ENCODE results near the gene MVB12B. TPM values are rescaled to one million over a fixed set of nuclear protein-coding genes. Genes with fewer than 3 reads are reported as not detected.

MVB12B gene
- polyA plus RNA-seq, 1 donor from 2014 or later, result 39.5 TPM

DNA sequence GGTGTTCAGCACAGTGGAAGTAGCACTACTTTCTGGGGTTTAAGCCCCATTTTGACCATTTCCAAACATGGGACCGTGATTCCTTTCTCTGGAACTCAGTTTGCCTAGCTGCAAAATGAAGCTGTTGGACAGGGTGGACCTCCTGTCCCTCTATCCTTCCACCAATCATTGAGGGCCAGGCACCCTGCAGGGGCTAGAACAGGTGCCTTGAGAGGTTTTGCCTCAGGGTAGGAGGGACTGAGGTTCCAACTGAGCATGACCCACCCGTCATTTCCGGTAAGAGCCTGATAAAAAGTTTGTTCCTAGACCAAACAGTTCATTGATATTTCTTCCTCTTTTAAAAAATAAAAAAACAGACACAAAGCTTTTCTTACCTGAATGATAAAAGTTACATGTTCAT is 116.5 kb downstream of the MVB12B start:
- no peaks in the 10 kb centered on the region for H4K20me1 ChIP-seq (ENCODE audit: insufficient read depth)
- no peak overlapping the region for H2AFZ ChIP-seq (ENCODE audit: low read depth, low read length)
- H3K9ac ChIP-seq (ENCODE audit: low read length), result no peak overlapping the region
- TF ChIP-seq EZH2 (IDR thresholded peaks at IDR 0.05; ENCODE audit: borderline replicate concordance, insufficient read depth, low read length, poor library complexity, severe bottlenecking), result no peak
- no peak for TF ChIP-seq SMC3 (conservative IDR thresholded peaks at IDR 0.05; ENCODE audit: poor library complexity)
- no peak for TF ChIP-seq POLR2AphosphoS5 (IDR thresholded peaks at IDR 0.05)
- no peak for TF ChIP-seq TAF1 (IDR thresholded peaks at IDR 0.05; ENCODE audit: low read depth)
- no peak for TF ChIP-seq RAD21 (conservative IDR thresholded peaks at IDR 0.05)
- TF ChIP-seq MXI1 (conservative IDR thresholded peaks at IDR 0.05; ENCODE audit: poor library complexity, severe bottlenecking), result no peak
- TF ChIP-seq, protein P1, sequence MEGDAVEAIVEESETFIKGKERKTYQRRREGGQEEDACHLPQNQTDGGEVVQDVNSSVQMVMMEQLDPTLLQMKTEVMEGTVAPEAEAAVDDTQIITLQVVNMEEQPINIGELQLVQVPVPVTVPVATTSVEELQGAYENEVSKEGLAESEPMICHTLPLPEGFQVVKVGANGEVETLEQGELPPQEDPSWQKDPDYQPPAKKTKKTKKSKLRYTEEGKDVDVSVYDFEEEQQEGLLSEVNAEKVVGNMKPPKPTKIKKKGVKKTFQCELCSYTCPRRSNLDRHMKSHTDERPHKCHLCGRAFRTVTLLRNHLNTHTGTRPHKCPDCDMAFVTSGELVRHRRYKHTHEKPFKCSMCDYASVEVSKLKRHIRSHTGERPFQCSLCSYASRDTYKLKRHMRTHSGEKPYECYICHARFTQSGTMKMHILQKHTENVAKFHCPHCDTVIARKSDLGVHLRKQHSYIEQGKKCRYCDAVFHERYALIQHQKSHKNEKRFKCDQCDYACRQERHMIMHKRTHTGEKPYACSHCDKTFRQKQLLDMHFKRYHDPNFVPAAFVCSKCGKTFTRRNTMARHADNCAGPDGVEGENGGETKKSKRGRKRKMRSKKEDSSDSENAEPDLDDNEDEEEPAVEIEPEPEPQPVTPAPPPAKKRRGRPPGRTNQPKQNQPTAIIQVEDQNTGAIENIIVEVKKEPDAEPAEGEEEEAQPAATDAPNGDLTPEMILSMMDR (IDR thresholded peaks at IDR 0.05; ENCODE audit: poor library complexity, severe bottlenecking), result no peak
- no peak for TF ChIP-seq EP300 (conservative IDR thresholded peaks at IDR 0.05; ENCODE audit: poor library complexity, severe bottlenecking)
- TF ChIP-seq, protein P2, sequence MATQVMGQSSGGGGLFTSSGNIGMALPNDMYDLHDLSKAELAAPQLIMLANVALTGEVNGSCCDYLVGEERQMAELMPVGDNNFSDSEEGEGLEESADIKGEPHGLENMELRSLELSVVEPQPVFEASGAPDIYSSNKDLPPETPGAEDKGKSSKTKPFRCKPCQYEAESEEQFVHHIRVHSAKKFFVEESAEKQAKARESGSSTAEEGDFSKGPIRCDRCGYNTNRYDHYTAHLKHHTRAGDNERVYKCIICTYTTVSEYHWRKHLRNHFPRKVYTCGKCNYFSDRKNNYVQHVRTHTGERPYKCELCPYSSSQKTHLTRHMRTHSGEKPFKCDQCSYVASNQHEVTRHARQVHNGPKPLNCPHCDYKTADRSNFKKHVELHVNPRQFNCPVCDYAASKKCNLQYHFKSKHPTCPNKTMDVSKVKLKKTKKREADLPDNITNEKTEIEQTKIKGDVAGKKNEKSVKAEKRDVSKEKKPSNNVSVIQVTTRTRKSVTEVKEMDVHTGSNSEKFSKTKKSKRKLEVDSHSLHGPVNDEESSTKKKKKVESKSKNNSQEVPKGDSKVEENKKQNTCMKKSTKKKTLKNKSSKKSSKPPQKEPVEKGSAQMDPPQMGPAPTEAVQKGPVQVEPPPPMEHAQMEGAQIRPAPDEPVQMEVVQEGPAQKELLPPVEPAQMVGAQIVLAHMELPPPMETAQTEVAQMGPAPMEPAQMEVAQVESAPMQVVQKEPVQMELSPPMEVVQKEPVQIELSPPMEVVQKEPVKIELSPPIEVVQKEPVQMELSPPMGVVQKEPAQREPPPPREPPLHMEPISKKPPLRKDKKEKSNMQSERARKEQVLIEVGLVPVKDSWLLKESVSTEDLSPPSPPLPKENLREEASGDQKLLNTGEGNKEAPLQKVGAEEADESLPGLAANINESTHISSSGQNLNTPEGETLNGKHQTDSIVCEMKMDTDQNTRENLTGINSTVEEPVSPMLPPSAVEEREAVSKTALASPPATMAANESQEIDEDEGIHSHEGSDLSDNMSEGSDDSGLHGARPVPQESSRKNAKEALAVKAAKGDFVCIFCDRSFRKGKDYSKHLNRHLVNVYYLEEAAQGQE (IDR thresholded peaks at IDR 0.05; ENCODE audit: borderline replicate concordance), result no peak
- no peak overlapping the region for H3K4me3 ChIP-seq (ENCODE audit: low read length)
- no peaks in the 10 kb centered on the region for H3F3A ChIP-seq (ENCODE audit: insufficient read depth, low read length, poor library complexity, severe bottlenecking)
- no peaks in the 10 kb centered on the region for H3K9me3 ChIP-seq (ENCODE audit: low read length)
- no peaks in the 10 kb centered on the region for H3K79me2 ChIP-seq (replicated peaks; ENCODE audit: insufficient read depth, low read length)
- H3K9me2 ChIP-seq (ENCODE audit: insufficient read depth, low read length), result no peaks in the 10 kb centered on the region
- H3K36me3 ChIP-seq (ENCODE audit: insufficient read depth, low read length), result no peaks in the 10 kb centered on the region
- H3K4me2 ChIP-seq (ENCODE audit: low read length), result no peak overlapping the region
- H3K27me3 ChIP-seq (ENCODE audit: insufficient read depth, low read depth, low read length), result no peaks in the 10 kb centered on the region
- peak overlapping the region; percentile 8 for H3K27ac ChIP-seq (ENCODE audit: low read length)

DNA sequence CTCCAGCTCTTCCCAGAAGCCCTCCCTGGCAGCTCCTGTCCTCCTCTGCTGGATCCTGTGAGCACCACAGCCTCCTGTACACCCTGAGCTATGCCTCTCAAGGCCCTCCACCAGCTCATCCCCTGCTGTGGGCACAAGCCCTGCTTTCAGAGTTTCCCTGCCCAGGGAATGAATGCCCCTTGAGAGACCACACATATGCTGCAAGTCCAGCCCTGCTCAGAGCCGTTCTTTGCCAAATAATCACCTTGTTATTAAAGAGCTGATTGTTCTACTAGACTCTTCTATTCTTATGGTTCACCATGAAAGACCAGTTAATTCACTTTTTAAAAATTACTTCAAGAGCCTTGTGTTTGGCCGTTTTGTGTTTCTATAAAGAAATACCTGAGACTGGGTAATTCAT is 121.5 kb downstream of the MVB12B start:
- Histone ChIP-seq H3K27ac (ENCODE audit: low read length) (no peak overlapping the region), H3K9ac (ENCODE audit: low read length) (no peak overlapping the region), H2AFZ (ENCODE audit: low read depth, low read length) (no peak overlapping the region), H3F3A (ENCODE audit: insufficient read depth, low read length, poor library complexity, severe bottlenecking) (no peaks in the 10 kb centered on the region), H3K4me2 (ENCODE audit: low read length) (no peak overlapping the region), H4K20me1 (ENCODE audit: insufficient read depth) (no peaks in the 10 kb centered on the region), H3K9me2 (ENCODE audit: insufficient read depth, low read length) (no peaks in the 10 kb centered on the region), H3K9me3 (ENCODE audit: low read length) (no peaks in the 10 kb centered on the region), H3K27me3 (ENCODE audit: insufficient read depth, low read depth, low read length) (no peaks in the 10 kb centered on the region), H3K4me3 (ENCODE audit: low read length) (no peak overlapping the region), H3K36me3 (ENCODE audit: insufficient read depth, low read length) (no peaks in the 10 kb centered on the region), H3K79me2 (replicated peaks; ENCODE audit: insufficient read depth, low read length) (no peaks in the 10 kb centered on the region)
- TF ChIP-seq RAD21 (conservative IDR thresholded peaks at IDR 0.05), result no peak
